Measurements from ENCODE around the gene DOCK4.

Gene DOCK4

GRCh38 chr7:111844904-111845671 is 361.1 kb downstream of the DOCK4 start:
- DNase-seq, result no peak

- no peak for DNase-seq
Observed at GRCh38 chr7:111842491-111842890, 363.7 kb downstream of the DOCK4 start.

GRCh38 chr7:111841596-111842205 is 364.5 kb downstream of the DOCK4 start:
- peak; percentile 45 for DNase-seq

- DNase-seq, result no peak
Observed at GRCh38 chr7:111840528-111840927, 365.7 kb downstream of the DOCK4 start.

- DNase-seq, result no peak
Observed at GRCh38 chr7:111839261-111839660, 366.9 kb downstream of the DOCK4 start.

- DNase-seq, result no peak
Observed at GRCh38 chr7:111836592-111836991, 369.6 kb downstream of the DOCK4 start.

GRCh38 chr7:111835066-111835465 is 371.1 kb downstream of the DOCK4 start:
- peak; percentile 94 for DNase-seq

- DNase-seq, result no peak
Observed at GRCh38 chr7:111834367-111834766, 371.8 kb downstream of the DOCK4 start.

GRCh38 chr7:111833466-111833865 is 372.7 kb downstream of the DOCK4 start:
- DNase-seq, result peak; percentile 72

GRCh38 chr7:111832174-111832573 is 374.0 kb downstream of the DOCK4 start:
- DNase-seq, result no peak

- DNase-seq, result no peak
Observed at GRCh38 chr7:111829221-111829620, 377.0 kb downstream of the DOCK4 start.

- DNase-seq, result peak; percentile 41
Observed at GRCh38 chr7:111827863-111828504, 378.2 kb downstream of the DOCK4 start.

GRCh38 chr7:111825046-111825445 is 381.2 kb downstream of the DOCK4 start:
- DNase-seq, result no peak

GRCh38 chr7:111823826-111824225 is 382.4 kb downstream of the DOCK4 start:
- DNase-seq, result no peak

- DNase-seq, result no peak
Observed at GRCh38 chr7:111821046-111821445, 385.2 kb downstream of the DOCK4 start.

GRCh38 chr7:111820621-111821020 is 385.6 kb downstream of the DOCK4 start:
- no peak for DNase-seq

- DNase-seq, result no peak
Observed at GRCh38 chr7:111820121-111820520, 386.1 kb downstream of the DOCK4 start.

GRCh38 chr7:111815354-111815753 is 390.8 kb downstream of the DOCK4 start:
- DNase-seq, result no peak

- DNase-seq, result no peak
Observed at GRCh38 chr7:111813306-111813705, 392.9 kb downstream of the DOCK4 start.

GRCh38 chr7:111806232-111806631 is 400.0 kb downstream of the DOCK4 start:
- DNase-seq, result peak; percentile 22

GRCh38 chr7:111803015-111803758 is 403.0 kb downstream of the DOCK4 start:
- peak; percentile 64 for DNase-seq

- DNase-seq, result no peak
Observed at GRCh38 chr7:111802194-111802772, 403.9 kb downstream of the DOCK4 start.

- peak; percentile 87 for DNase-seq
Observed at GRCh38 chr7:111801277-111801676, 404.9 kb downstream of the DOCK4 start.
